HG02852 (cell line): Measurements from ENCODE around the gene UBE2K.
A peak's percentile ranks its signal among the peaks of the same experiment; 100 is the strongest.
"Not testable (repeated sequence)": the region's sequence is repeated elsewhere in the genome, so short reads cannot be mapped to it uniquely, and the experiment has no call there.

ENCODE experiments used
- ATAC-seq: cut with Tn5 transposase; IDR thresholded peaks from one replicate; pipeline ENCODE4 v1.9.1; 2021; ENCODE audit warnings: mild to moderate bottlenecking, moderate library complexity; ENCODE audit not compliant: unreplicated experiment

Gene UBE2K

DNA sequence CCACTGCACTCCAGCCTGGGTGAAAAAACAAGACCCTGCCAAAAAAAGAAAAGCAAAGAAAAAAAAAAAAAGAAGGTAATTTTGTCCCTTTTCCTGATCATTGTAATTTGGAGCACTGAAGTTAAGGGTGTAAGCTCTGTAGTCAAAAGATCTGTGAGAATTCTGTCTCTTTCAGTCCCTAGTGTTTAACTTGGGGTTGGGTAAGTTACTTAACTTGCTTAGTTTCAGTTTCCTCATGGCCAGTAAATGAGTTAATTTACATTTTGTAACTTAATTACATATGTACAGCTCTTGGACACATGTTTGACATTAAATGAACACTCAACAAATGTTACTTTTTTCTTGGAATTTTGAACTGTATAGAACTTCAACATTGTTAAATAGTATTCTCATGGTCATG, 10.9 kb upstream of the UBE2K start:
- no peak for ATAC-seq

DNA sequence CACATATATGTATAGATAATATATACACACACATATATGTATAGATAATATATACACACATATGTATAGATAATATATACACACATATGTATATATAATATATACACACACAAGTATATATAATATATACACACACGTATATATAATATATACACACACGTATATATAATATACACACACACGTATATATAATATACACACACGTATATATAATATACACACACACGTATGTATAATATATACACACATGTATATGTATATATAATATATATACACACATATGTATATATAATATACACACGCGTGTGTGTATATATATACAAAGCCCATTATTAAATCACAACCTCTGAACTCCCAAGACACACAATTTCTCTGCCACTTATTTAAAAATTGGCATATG, 8.0 kb upstream of the UBE2K start:
- ATAC-seq = no peak

DNA sequence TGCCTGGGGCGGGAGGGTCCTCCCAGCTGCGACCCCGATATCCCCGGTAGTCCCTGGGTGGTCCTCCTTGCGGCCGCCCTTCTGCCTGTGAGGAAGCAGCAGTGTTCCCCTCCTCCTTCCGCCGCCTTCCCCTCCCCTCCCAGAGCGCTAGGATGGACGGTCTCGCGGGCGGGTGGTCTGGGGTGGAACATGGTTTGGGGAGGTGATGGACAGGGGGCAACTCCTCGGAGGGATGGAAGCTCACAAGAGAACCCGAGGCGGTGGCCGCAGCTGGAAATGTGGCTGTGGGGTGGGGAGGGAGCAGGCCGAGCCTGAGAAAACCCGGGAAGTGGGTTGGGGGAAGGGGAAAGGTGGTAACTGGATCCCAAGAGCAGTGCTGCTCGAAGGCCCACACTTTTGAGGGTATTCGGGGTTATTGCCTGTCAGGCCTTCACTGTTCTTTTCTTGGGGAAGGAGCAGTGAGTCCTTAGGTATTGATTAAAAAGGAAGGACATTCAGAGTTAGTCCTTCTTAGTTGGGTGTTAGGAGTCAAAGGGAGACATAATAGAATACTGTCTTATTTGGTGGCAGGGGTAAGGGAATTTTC, 581 bp downstream of the UBE2K start:
- ATAC-seq = peak; percentile 28

DNA sequence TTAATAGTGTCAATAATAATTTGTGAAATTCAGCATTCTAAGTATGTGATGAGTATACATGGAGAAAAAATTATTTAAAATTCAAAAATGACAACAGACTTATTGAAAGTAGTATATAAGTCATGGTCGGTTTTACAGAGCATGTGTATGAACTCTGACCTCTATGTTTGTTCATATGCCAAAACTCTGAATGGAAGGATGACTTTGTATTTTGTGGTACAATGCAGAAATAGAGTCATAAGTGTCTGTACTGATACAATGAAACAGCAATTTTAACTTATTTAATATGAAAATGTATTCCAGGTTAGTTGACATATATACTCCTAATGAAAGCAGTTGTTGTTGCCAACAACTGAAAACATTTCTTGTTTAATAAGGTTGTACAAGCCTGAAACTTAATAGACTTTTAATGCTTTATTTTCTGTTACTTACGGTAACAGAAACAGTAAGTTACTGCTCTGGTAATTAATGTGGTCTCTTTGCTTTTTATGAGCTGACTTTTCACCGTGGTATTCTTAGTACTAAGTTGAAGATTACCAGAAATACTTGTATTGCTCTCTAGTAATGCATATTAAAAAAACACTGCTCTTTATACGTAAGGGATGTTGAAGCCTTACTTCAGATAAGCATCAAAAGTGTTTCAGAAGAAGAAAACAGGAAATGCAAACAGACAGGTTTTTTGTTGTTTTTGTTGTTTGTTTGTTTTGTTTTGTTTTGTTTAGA, 1.9 kb downstream of the UBE2K start:
- ATAC-seq = no peak

DNA sequence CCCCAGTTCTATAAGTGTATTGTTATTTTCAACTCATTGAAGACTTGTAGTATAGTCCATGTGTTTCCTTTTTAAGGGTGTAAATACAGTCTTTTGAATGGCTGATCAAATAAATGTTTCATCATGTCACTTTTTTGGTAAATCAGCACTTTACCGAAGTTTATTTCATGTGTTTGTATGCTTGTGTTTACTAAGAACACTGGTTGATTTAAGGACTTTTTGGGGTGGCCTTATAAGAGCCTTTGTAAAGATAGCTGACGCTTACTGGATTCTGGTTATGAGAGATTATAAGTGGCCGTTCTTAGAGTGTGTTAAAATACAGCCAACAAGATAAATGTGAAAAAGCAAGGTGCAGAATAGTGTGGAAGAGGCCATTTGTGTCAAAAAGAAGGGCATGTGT, 2.6 kb downstream of the UBE2K start:
- no peak for ATAC-seq

DNA sequence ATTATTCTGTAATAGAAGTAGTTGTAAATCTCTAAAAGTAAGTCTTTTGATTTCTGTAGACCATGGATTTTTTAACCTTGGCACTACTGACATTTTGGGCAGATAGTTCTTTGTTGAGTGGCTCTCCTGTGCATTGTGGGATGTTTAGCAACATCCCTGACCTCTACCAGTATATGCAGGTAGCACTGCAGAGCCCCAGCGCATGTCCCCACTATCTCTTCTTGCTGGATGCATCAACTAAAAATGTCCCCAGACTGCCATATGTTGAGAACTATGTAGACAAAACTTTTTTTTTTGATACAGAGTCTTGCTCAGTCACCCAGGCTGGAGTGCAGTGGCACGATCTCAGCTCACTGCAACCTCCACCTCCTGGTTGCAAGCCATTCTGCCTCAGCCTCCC, 4.8 kb downstream of the UBE2K start:
- no peak for ATAC-seq

DNA sequence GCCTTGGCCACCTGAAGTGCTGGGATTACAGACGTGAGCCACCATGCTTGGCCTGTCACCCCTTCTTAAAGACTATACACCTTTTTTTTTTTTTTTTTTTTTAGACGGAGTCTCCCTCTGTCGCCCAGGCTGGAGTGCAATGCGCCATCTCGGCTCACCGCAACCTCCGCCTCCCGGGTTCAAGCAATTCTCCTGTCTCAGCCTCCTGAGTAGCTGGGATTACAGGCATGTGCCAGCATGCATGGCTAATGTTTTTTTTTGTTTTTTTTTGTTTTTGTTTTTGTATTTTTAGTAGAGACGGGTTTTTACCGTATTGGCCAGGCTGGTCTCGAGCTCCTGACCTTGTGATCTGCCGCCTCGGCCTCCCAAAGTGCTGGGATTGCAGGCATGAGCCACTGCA, 6.9 kb downstream of the UBE2K start:
- not testable (repeated sequence) for ATAC-seq

DNA sequence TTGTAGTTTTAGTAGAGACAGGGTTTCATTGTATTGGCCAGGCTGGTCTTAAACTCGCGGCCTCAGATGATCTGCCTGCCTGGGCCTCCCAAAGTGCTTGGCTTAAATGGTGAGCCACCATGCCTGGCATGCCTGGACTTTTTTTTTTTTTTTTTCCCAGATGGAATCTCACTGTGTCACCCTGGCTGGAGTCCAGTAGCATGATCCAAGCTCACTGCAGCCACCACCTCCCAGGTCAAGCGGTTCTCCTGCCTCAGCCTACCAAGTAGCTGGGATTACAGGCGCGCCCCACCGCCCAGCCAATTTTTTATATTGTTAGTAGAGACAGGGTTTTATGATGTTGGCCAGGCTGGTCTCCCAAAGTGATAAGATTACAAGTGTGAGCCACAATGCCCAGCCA, 8.4 kb downstream of the UBE2K start:
- ATAC-seq = no peak

DNA sequence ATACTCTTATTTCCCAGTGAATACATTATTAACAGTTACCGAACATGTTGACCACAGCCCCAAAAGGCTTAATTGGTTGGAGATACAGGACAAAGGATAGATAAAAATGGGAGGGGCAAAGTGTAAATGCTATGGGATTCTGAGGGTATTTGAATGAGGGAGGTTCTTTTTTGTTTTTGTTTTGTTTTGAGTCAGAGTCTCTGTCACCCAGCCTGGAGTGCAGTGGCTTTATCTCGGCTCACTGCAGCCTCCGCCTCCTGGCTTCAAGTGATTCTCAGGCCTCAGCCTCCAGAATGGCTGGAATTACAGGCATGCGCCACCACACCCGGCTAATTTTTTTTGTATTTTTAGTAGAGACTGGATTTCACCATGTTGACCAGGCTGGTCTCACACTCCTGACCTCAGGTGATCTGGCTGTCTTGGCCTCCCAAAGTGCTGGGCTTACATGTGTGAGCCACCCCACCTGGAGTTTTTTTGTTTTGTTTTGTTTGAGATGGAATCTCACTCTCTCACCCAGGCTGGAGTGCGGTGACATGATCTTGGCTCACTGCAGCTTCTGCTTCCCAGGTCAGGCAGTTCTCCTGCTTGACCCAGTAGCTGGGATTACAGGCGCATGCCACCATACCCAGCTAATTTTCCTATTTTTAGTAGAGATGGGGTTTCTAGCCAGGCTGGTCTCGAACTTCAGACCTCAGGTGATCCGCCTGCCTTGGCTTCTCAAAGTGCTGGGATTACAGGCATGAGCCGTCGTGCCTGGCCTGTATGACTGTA, 9.0 kb downstream of the UBE2K start:
- peak; percentile 52 for ATAC-seq

DNA sequence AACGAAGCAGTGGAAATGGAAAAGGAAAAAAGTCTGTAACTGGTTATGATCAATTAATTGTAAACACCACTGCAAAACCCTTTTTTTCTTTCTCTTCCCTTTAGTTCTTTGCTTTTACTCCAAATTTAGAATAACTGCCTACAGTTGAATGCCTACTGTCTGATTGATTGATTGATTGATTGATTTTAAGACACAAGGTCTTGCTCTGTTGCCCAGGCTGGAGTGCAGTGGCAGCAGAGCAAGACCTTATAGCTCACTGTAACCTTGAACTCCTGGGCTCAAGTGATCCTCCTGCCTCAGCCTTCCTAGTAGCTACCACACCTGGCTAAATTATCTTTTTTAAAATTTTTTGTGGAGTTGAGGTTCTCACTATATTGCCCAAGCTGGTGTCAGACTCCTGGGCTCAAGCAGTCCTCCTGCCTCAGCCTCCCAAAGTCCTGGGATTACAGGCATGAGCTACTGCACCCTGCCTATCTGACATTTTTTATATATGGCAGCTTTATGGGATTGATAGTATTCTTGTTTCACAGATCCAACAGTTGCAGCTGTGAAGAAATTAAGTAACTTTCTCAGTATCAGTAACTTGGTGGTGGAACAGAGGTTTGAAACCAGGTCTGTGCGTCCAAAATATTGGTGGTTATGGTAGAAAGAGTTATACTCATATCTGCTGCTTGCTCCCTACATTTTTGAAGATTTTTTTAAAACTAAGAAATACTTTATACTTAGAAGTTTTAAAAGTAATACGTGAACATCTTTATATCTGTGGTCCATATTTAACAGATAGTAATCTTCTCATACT, 12.4 kb downstream of the UBE2K start:
- ATAC-seq = peak; percentile 40

DNA sequence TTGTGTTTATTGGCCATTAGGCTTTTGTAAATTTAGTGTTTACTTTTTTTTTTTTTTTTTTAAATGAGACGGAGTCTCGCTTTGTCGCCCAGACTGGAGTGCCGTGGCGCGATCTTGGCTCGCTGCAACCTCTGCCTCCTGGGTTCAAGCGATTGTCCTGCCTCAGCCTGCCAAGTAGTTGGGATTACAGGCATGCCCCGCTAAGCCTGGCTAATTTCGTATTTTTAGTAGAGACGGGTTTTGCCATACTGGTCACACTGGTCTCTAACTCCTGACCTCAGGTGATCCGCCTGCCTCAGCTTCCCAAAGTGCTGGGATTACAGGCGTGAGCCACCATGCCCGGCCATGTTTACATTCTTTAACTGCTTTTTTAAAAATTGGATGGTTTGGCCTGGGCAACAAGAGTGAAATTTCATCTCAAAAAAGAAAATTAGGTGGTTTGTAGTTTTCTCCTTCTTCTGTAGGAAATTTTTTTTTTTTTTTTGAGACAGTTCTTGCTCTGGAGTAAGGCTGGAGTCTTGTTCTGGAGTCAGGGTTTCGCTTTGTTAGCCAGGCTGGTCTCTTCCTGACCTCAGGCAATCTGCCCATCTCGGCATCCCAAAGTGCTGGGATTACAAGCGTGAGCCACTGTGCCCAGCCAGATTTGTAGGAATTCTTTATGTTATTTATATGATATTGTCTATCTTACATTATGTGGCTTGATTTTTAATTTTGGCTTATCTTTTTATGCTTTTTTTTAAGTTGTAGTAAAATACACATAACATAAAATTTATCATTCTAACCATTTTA, 15.1 kb downstream of the UBE2K start:
- no peak for ATAC-seq

DNA sequence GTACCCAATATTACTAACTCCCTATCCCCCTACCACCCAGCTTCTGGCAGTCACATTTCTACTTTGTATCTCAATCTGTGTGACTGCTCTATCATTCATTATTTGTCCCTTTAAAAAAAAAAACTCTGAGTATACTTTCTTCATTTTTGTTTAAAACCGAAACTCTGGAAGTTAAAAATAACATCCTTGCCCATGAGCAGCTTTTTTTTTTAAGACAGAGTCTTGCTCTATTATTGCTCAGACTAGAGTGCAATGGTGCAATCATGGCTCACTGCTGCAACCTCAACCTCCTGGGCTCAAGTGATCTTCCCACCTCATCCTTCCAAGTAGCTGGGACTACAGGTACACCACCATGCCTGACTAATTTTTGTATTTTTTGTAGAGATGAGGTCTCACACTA, 15.8 kb downstream of the UBE2K start:
- peak; percentile 59 for ATAC-seq

DNA sequence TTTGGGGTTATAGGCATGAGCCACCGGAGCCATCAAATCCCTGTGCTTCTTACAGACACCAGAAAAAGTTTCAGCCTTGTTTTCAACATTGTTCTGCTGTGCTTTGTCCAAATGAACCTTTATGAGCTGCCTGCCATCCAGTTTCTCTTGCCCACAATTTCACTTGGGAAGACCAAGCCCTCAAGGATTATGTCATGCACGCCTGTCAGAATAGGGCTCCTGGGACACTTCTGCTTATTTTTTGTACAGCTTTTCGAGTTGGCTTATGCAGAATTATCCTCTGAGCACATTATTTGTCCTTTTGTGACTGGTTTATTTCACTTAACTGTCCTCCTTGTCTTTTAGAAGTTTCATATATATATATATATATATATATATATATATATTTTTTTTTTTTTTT, 16.2 kb downstream of the UBE2K start:
- no peak for ATAC-seq

DNA sequence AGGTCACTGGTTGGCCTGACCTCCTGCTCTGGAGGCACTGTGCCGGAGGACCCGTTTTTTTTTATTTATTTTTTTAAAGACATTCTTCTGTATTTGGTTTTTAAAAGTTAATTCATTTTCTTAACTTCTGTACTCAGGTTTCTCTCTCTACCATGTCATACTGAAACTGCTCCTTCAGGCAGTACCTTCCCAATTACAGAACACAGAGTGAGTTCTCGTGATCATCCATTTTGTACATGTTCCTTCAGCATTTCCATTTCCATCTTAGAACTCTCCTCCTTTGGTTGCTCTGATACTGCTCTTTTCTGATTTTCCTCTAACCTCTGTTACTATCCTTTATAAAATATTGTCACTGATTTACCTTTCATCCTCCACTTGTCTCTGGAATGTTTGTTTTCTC, 17.9 kb downstream of the UBE2K start:
- no peak for ATAC-seq

DNA sequence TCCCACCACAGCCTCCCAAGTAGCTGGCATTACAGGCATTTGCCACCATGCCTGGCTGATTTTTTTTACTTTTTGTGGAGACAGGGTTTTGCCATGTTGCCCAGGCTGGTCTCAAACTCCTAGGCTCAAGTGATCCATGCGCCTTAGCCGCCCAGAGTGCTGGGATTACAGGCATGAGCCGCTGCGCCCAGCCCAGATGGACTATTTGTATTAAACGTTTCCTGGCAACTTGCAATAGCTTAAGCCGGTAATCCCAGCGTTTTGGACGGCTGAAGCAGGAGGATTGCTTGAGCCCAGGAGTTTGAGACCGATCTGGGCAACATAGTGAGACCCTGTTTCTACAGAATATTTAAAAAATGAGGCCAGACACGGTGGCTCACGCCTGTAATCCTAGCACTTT, 18.4 kb downstream of the UBE2K start:
- no peak for ATAC-seq

DNA sequence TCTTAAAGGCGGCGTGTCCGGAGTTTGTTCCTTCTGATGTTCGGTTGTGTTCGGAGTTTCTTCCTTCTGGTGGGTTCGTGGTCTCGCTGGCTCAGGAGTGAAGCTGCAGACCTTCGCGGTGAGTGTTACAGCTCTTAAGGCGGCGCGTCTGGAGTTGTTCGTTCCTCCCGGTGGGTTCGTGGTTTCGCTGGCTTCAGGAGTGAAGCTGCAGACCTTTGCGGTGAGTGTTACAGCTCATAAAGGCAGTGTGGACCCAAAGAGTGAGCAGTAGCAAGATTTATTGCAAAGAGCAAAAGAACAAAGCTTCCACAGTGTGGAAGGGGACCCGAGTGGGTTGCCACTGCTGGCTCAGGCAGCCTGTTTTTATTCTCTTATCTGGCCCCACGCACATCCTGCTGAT, 19.8 kb downstream of the UBE2K start:
- not testable (repeated sequence) for ATAC-seq

DNA sequence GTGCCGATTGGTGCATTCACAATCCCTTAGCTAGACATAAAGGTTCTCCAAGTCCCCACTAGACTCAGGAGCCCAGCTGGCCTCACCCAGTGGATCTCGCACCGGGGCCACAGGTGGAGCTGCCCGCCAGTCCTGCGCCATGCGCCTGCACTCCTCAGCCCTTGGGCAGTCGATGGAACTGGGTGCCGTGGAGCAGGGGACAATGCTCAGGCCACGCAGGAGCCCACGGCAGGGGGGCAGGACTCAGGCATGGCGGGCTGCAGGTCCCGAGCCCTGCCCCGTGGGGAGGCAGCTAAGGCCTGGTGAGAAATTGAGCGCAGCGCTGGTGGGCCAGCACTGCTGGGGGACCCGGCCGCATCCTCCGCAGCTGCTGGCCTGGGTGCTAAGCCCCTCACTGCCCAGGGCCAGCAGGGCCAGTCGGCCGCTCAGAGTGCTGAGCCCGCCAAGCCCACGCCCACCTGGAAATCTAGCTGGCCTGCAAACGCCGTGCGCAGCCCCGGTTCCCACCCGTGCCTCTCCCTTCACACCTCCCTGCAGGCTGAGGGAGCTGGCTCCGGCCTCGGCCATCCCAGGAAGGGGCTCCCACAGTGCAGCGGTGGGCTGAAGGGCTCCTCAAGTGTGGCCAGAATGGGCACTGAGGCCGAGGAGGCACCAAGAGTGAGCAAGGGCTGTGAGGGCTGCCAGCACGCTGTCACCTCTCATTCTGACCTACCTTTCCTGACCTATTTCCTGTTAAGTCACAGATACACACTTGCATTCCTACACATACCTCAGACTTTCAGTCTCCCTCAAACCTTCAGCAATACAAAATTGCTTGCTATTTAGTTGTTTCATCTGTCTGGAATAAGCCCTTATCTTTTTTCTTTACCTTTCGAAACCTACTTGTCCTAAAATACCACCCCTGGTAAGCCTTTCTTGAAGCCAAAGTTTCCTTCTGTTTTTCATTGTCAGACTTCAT, 20.7 kb downstream of the UBE2K start:
- ATAC-seq = no peak

DNA sequence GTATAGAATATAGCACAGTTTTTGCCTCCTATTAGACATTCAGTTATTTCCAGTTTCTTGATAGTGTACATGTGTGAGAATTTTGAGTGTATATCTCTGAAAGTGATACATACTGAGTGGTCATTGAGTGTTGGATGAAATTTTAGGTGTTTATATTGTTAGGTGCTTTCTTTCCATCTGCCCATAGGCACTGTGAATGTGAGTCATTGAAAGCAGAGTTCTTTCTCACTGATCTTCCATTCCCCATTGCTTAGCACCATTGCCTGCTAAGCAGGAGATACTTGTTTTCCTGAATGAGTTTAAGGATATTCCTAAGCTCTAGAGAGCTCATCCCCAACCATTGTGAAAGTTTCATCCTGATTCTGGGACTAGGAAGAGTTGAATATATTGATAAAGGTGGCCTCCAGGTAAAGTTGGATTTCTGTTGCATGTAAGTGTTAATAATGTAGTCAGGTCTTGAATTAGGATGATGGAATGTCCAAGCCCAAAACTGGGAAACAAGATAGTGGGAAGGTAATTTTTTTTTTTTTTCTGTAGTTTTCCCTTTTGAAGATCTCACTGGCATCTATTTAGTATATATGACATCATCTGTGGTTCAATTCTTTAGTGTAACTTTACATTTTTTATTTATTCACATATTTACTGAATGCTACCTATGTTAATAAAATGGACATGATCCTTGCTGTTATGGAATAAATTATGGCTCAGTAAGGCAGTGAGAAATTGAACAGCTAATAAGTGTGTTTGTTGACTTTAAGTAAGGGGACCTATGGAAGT, 22.1 kb downstream of the UBE2K start:
- no peak for ATAC-seq

DNA sequence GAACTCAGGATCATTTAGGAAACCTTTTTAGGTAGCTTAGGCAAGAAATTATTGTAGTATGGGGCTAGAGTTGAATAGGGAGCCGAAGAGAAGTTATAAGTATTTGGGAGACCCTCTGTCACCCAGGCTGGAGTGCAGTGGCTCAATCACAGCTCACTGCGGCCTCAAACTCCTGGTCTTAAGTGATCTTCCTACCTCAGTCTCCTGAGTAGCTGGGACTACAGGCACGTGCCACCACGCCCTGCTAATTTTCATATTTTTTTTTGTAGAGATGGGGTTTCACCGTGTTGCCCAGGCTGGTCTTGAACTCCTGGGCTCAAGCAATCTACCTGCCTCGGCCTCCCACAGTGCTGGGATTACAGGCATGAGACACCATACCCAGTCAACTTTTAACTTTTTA, 23.3 kb downstream of the UBE2K start:
- ATAC-seq = not testable (repeated sequence)
